ENCODE data around the gene KIR2DL1.
"Not testable (repeated sequence)": the region's sequence is repeated elsewhere in the genome, so short reads cannot be mapped to it uniquely, and the experiment has no call there.

Gene KIR2DL1

GRCh38 chr19:54739587-54740497, 29.8 kb upstream of the KIR2DL1 start:
- WGBS, 2 experiments (ENCODE audit: insufficient coverage in 2 of 2): 57 to 64% methylated on average over 10 to 11 of the region's 13 CpGs

GRCh38 chr19:54741950-54742349, 27.6 kb upstream of the KIR2DL1 start:
- WGBS, 2 experiments (ENCODE audit: insufficient coverage in 2 of 2): 43 to 56% methylated on average over 5 of the region's 5 CpGs
- not testable (repeated sequence) for H3K36me3 ChIP-seq (ENCODE audit: control insufficient read depth, insufficient read depth, low read length); H3K27ac ChIP-seq (ENCODE audit: low read depth, low read length, severe bottlenecking); H3K4me1 ChIP-seq (ENCODE audit: control insufficient read depth, insufficient read depth, low read length, poor library complexity, severe bottlenecking); H3K4me3 ChIP-seq (ENCODE audit: extremely low read depth, insufficient read depth, low read length, poor library complexity, severe bottlenecking)
- H3K9me3 ChIP-seq (ENCODE audit: control insufficient read depth, low read length): peaks cover 19% of the 10 kb centered on the region

More at GRCh38 chr19:54739587-54740497, 29.8 kb upstream of the KIR2DL1 start:
- H3K4me3 ChIP-seq (ENCODE audit: extremely low read depth, insufficient read depth, low read length, poor library complexity, severe bottlenecking): no peak overlapping the region
- H3K9me3 ChIP-seq (ENCODE audit: control insufficient read depth, low read length): peaks cover 21% of the 10 kb centered on the region
- H3K4me1 ChIP-seq (ENCODE audit: control insufficient read depth, insufficient read depth, low read length, poor library complexity, severe bottlenecking): no peaks in the 10 kb centered on the region
- H3K27ac ChIP-seq (ENCODE audit: low read depth, low read length, severe bottlenecking): no peak overlapping the region
- no peaks in the 10 kb centered on the region for H3K36me3 ChIP-seq (ENCODE audit: control insufficient read depth, insufficient read depth, low read length)

GRCh38 chr19:54744080-54744479, 25.5 kb upstream of the KIR2DL1 start:
- H3K9me3 ChIP-seq (ENCODE audit: control insufficient read depth, low read length): peaks cover 15% of the 10 kb centered on the region
- H3K36me3 ChIP-seq (ENCODE audit: control insufficient read depth, insufficient read depth, low read length); H3K27ac ChIP-seq (ENCODE audit: low read depth, low read length, severe bottlenecking); H3K4me1 ChIP-seq (ENCODE audit: control insufficient read depth, insufficient read depth, low read length, poor library complexity, severe bottlenecking); H3K4me3 ChIP-seq (ENCODE audit: extremely low read depth, insufficient read depth, low read length, poor library complexity, severe bottlenecking): not testable (repeated sequence)
- 33% methylated on average over 1 of the region's 5 CpGs; no CpG with 5 or more reads in 1 of the 2 experiments for WGBS, 2 experiments (ENCODE audit: insufficient coverage in 2 of 2)

GRCh38 chr19:54747614-54748322, 21.8 kb upstream of the KIR2DL1 start:
- not testable (repeated sequence) for H3K4me1 ChIP-seq (ENCODE audit: control insufficient read depth, insufficient read depth, low read length, poor library complexity, severe bottlenecking); H3K27ac ChIP-seq (ENCODE audit: low read depth, low read length, severe bottlenecking); H3K9me3 ChIP-seq (ENCODE audit: control insufficient read depth, low read length); H3K36me3 ChIP-seq (ENCODE audit: control insufficient read depth, insufficient read depth, low read length); H3K4me3 ChIP-seq (ENCODE audit: extremely low read depth, insufficient read depth, low read length, poor library complexity, severe bottlenecking)
- 75 to 91% methylated on average over 4 to 7 of the region's 9 CpGs for WGBS, 2 experiments (ENCODE audit: insufficient coverage in 2 of 2)

- not testable (repeated sequence) for H3K4me3 ChIP-seq (ENCODE audit: extremely low read depth, insufficient read depth, low read length, poor library complexity, severe bottlenecking); H3K36me3 ChIP-seq (ENCODE audit: control insufficient read depth, insufficient read depth, low read length); H3K9me3 ChIP-seq (ENCODE audit: control insufficient read depth, low read length); H3K4me1 ChIP-seq (ENCODE audit: control insufficient read depth, insufficient read depth, low read length, poor library complexity, severe bottlenecking); H3K27ac ChIP-seq (ENCODE audit: low read depth, low read length, severe bottlenecking)
- WGBS, 2 experiments (ENCODE audit: insufficient coverage in 2 of 2): 26 to 31% methylated on average over 3 to 4 of the region's 6 CpGs
These were observed 19.3 kb upstream of the KIR2DL1 start for GRCh38 chr19:54750276-54750675.

- 73% methylated on average over 5 of the region's 12 CpGs; no CpG with 5 or more reads in 1 of the 2 experiments for WGBS, 2 experiments (ENCODE audit: insufficient coverage in 2 of 2)
- H3K27ac ChIP-seq (ENCODE audit: low read depth, low read length, severe bottlenecking); H3K4me3 ChIP-seq (ENCODE audit: extremely low read depth, insufficient read depth, low read length, poor library complexity, severe bottlenecking); H3K9me3 ChIP-seq (ENCODE audit: control insufficient read depth, low read length); H3K4me1 ChIP-seq (ENCODE audit: control insufficient read depth, insufficient read depth, low read length, poor library complexity, severe bottlenecking); H3K36me3 ChIP-seq (ENCODE audit: control insufficient read depth, insufficient read depth, low read length): not testable (repeated sequence)
These were observed 13.1 kb upstream of the KIR2DL1 start for GRCh38 chr19:54756204-54757110.

GRCh38 chr19:54758577-54758976, 11.0 kb upstream of the KIR2DL1 start:
- H3K9me3 ChIP-seq (ENCODE audit: control insufficient read depth, low read length); H3K36me3 ChIP-seq (ENCODE audit: control insufficient read depth, insufficient read depth, low read length); H3K27ac ChIP-seq (ENCODE audit: low read depth, low read length, severe bottlenecking); H3K4me1 ChIP-seq (ENCODE audit: control insufficient read depth, insufficient read depth, low read length, poor library complexity, severe bottlenecking); H3K4me3 ChIP-seq (ENCODE audit: extremely low read depth, insufficient read depth, low read length, poor library complexity, severe bottlenecking): not testable (repeated sequence)
- 38 to 58% methylated on average over 2 to 4 of the region's 6 CpGs for WGBS, 2 experiments (ENCODE audit: insufficient coverage in 2 of 2)

- not testable (repeated sequence) for H3K4me3 ChIP-seq (ENCODE audit: extremely low read depth, insufficient read depth, low read length, poor library complexity, severe bottlenecking); H3K4me1 ChIP-seq (ENCODE audit: control insufficient read depth, insufficient read depth, low read length, poor library complexity, severe bottlenecking); H3K36me3 ChIP-seq (ENCODE audit: control insufficient read depth, insufficient read depth, low read length); H3K27ac ChIP-seq (ENCODE audit: low read depth, low read length, severe bottlenecking); H3K9me3 ChIP-seq (ENCODE audit: control insufficient read depth, low read length)
- 47 to 68% methylated on average over 4 to 5 of the region's 8 CpGs for WGBS, 2 experiments (ENCODE audit: insufficient coverage in 2 of 2)
These were observed 5.4 kb upstream of the KIR2DL1 start for GRCh38 chr19:54764219-54764618.

- H3K9me3 ChIP-seq (ENCODE audit: control insufficient read depth, low read length); H3K36me3 ChIP-seq (ENCODE audit: control insufficient read depth, insufficient read depth, low read length); H3K4me1 ChIP-seq (ENCODE audit: control insufficient read depth, insufficient read depth, low read length, poor library complexity, severe bottlenecking); H3K27ac ChIP-seq (ENCODE audit: low read depth, low read length, severe bottlenecking); H3K4me3 ChIP-seq (ENCODE audit: extremely low read depth, insufficient read depth, low read length, poor library complexity, severe bottlenecking): not testable (repeated sequence)
- WGBS, 2 experiments (ENCODE audit: insufficient coverage in 2 of 2): no CpG with 5 or more reads among the region's 4 CpGs
These were observed 3.1 kb upstream of the KIR2DL1 start for GRCh38 chr19:54766464-54766863.

- not testable (repeated sequence) for H3K4me1 ChIP-seq (ENCODE audit: control insufficient read depth, insufficient read depth, low read length, poor library complexity, severe bottlenecking); H3K9me3 ChIP-seq (ENCODE audit: control insufficient read depth, low read length); H3K27ac ChIP-seq (ENCODE audit: low read depth, low read length, severe bottlenecking); H3K4me3 ChIP-seq (ENCODE audit: extremely low read depth, insufficient read depth, low read length, poor library complexity, severe bottlenecking); H3K36me3 ChIP-seq (ENCODE audit: control insufficient read depth, insufficient read depth, low read length)
- WGBS, 2 experiments (ENCODE audit: insufficient coverage in 2 of 2): 100% methylated on average over 1 to 2 of the region's 4 CpGs
These were observed 918 bp downstream of the KIR2DL1 start for GRCh38 chr19:54770511-54770910.
